Stomach (tissue), 19 donors: Measurements from ENCODE around the gene SLC36A2. TPM values are rescaled to one million over a fixed set of nuclear protein-coding genes. Genes with fewer than 3 reads are reported as not detected.

ENCODE experiments used
- DNase-seq, 2 donors: peaks; one replicate each; pipeline versions ENCODE4 v3.0.0 to v3.0.0-alpha.2; 2013 to 2019
- H3K27ac ChIP-seq, 5 donors: fragments of 200-600 bp in 4 of 5; sonication (generic) in 4 of 5; one replicate each; pipeline ENCODE4 v1.5.1; 2013 to 2019; ENCODE audit warnings: mild to moderate bottlenecking in 1 of 5, moderate library complexity in 1 of 5
- H3K27me3 ChIP-seq, 3 donors: fragments of 200-600 bp; sonication (generic); one replicate each; pipeline ENCODE4 v1.5.1; 2017 to 2019; ENCODE audit warnings: mixed run types in 1 of 3
- H3K36me3 ChIP-seq, 4 donors: fragments of 200-600 bp; sonication (generic); 1 replicate in 3 of 4; 2 replicates in 1 of 4; pipeline ENCODE4 v1.5.1; 2016 to 2019
- H3K4me1 ChIP-seq, 4 donors: fragments of 200-600 bp; sonication (generic); one replicate each; pipeline ENCODE4 v1.5.1; 2016 to 2019
- H3K4me3 ChIP-seq, 4 donors: fragments of 200-600 bp; sonication (generic) in 3 of 4; one replicate each; pipeline ENCODE4 v1.5.1; 2016 to 2019; ENCODE audit warnings: mild to moderate bottlenecking in 1 of 4
- H3K9me3 ChIP-seq, 4 donors: fragments of 200-600 bp; sonication (generic); one replicate each; pipeline ENCODE4 v1.5.1; 2016 to 2019
- CTCF ChIP-seq, 7 experiments: fragments of 450-650 bp in 4 of 7; fragments of 200-600 bp in 3 of 7; sonication (generic) in 3 of 7; IDR thresholded peaks; one replicate each; pipeline ENCODE4 v1.5.1; 2016 to 2019; ENCODE audit warnings: antibody characterized with exemption in 7 of 7, control low read depth in 2 of 7, mild to moderate bottlenecking in 1 of 7
- EP300 ChIP-seq: sonication (generic); formaldehyde crosslinking; IDR thresholded peaks from one replicate; pipeline ENCODE4 v1.6.1; 2017; ENCODE audit warnings: antibody characterized with exemption
- POLR2A ChIP-seq, 4 donors: fragments of 450-650 bp; IDR thresholded peaks; one replicate each; pipeline ENCODE4 v1.6.1; 2016; ENCODE audit warnings: antibody characterized with exemption in 4 of 4, control low read depth in 2 of 4, mild to moderate bottlenecking in 1 of 4, moderate library complexity in 1 of 4
- POLR2AphosphoS5 ChIP-seq, 3 donors: sonication (generic); formaldehyde crosslinking; IDR thresholded peaks; one replicate each; pipeline ENCODE4 v1.6.1; 2016; ENCODE audit warnings: antibody characterized with exemption in 3 of 3
- WGBS, 5 donors: extraction: QIAGEN DNeasy Blood & Tissue Kit in 3 of 5; methylation state at CpG; one replicate each; pipeline versions ENCODE4 v1.1.5 to v1.1.7; 2013 to 2018; 5-methylcytosine and 5-hydroxymethylcytosine counted together
- intact Hi-C: fragments of 100-400 bp; cut with DNase I; formaldehyde crosslinking; loops from one replicate; pipeline ENCODE4 v1.15.1; 2023; ENCODE audit warnings: low total_unique reads
- long read RNA-seq, 10 donors: transcript quantifications; one replicate each; lab custom pipeline, GENCODE V29; 2026
- polyA plus RNA-seq, 3 donors: library from polyadenylated mRNA; stranded (reverse); fragments of 200-250 nt; gene quantifications; one replicate each; pipeline ENCODE4 v1.2.3, GENCODE V29; 2013
- total RNA-seq, 5 donors: library from RNA; depleted of rRNA; stranded (reverse); fragments of >200 nt; gene quantifications; one replicate each; pipeline versions ENCODE4 v1.1.0 to v1.2.3, GENCODE V29; 2014 to 2016
- donor health status: healthy with polysubstance abuse.
- donor health status: Bipolar disorder and iron deficiency.
- donor health status: healthy.

The SLC36A2 gene
- total RNA-seq (not detected), polyA plus RNA-seq (not detected)
- long read RNA-seq, donor 1: 0 reads
- long read RNA-seq, donor 2: 0 reads
- long read RNA-seq, donor 3: 0 reads
- long read RNA-seq, donor 4: 0 reads
- long read RNA-seq, donor 5: 0 reads
- long read RNA-seq, donor 6: 0 reads
- long read RNA-seq, donor 7: 0 reads
- long read RNA-seq, donor 8: 0 reads
- long read RNA-seq, donor 9: 0 reads
- long read RNA-seq, donor 10: 0 reads

GRCh38 chr5:151347369-151347768 lies at the start of gene SLC36A2:
Gene SLC36A2, minus strand, starts transcription at chr5:151347559. Its CDS starts 99 bp downstream, at chr5:151347460.
- Histone ChIP-seq H3K27ac (no peak within 1 kb of the TSS), H3K27me3 (peaks cover 0 to 43% (median 15%) of the 10 kb centered on the region in 3 donors), H3K36me3 (no peaks in the 10 kb centered on the region), H3K4me1 (no peaks in the 10 kb centered on the region), H3K9me3 (no peaks in the 10 kb centered on the region), H3K4me3 (no peak within 1 kb of the TSS)
- intact Hi-C loops: no loop called here
- whole genome bisulfite sequencing, 5 donors: 63 to 69% (median 65%) methylated on average over 8 of the region's 8 CpGs
- DNase-seq: no peak
- TF ChIP-seq POLR2AphosphoS5 (IDR thresholded peaks at IDR 0.05): no peak
- no peak for TF ChIP-seq CTCF (IDR thresholded peaks at IDR 0.05)

- Histone ChIP-seq H3K27me3 (peaks cover 0 to 14% (median 0%) of the 10 kb centered on the region in 3 donors), H3K4me1 (no peaks in the 10 kb centered on the region), H3K9me3 (no peaks in the 10 kb centered on the region), H3K4me3 (no peak overlapping the region), H3K36me3 (no peaks in the 10 kb centered on the region), H3K27ac (no peak overlapping the region)
- DNase-seq: no peak
- no peak for TF ChIP-seq POLR2AphosphoS5 (IDR thresholded peaks at IDR 0.05)
- no peak for TF ChIP-seq POLR2A (IDR thresholded peaks at IDR 0.05)
- TF ChIP-seq EP300: no peak
- TF ChIP-seq CTCF (IDR thresholded peaks at IDR 0.05): no peak
- intact Hi-C loops: no loop called here
- 69 to 90% (median 77%) methylated on average over 2 of the region's 2 CpGs for WGBS, 5 donors
Measured at GRCh38 chr5:151388960-151389359, 41.6 kb upstream of the SLC36A2 start.

GRCh38 chr5:151384106-151384505 lies 36.7 kb upstream of the SLC36A2 start:
- no peaks in the 10 kb centered on the region for H3K9me3 ChIP-seq
- no peak overlapping the region for H3K27ac ChIP-seq
- intact Hi-C loops: no loop called here
- H3K27me3 ChIP-seq: peaks cover 0 to 14% (median 0%) of the 10 kb centered on the region in 3 donors
- TF ChIP-seq POLR2AphosphoS5 (IDR thresholded peaks at IDR 0.05): no peak
- TF ChIP-seq POLR2A (IDR thresholded peaks at IDR 0.05): no peak
- TF ChIP-seq CTCF (IDR thresholded peaks at IDR 0.05): no peak
- TF ChIP-seq EP300: no peak
- H3K4me3 ChIP-seq: no peak overlapping the region
- DNase-seq: no peak
- no peaks in the 10 kb centered on the region for H3K4me1 ChIP-seq
- no peaks in the 10 kb centered on the region for H3K36me3 ChIP-seq
- WGBS, 5 donors: 54 to 68% (median 63%) methylated on average over 2 of the region's 2 CpGs

- intact Hi-C loops: no loop called here
- 69 to 86% (median 81%) methylated on average over 6 to 8 of the region's 8 CpGs for WGBS, 5 donors
Measured at GRCh38 chr5:151383011-151383410, 35.7 kb upstream of the SLC36A2 start.

More at GRCh38 chr5:151383011-151383410, 35.7 kb upstream of the SLC36A2 start:
- no peak for DNase-seq
- Histone ChIP-seq H3K4me3 (no peak overlapping the region), H3K36me3 (no peaks in the 10 kb centered on the region), H3K27ac (no peak overlapping the region), H3K4me1 (no peaks in the 10 kb centered on the region), H3K9me3 (no peaks in the 10 kb centered on the region), H3K27me3 (peaks cover 0 to 7% (median 0%) of the 10 kb centered on the region in 3 donors)
- no peak for TF ChIP-seq POLR2A (IDR thresholded peaks at IDR 0.05)
- no peak for TF ChIP-seq CTCF (IDR thresholded peaks at IDR 0.05)
- TF ChIP-seq EP300: no peak
- TF ChIP-seq POLR2AphosphoS5 (IDR thresholded peaks at IDR 0.05): no peak
